Large intestine (tissue), 3 donors: Measurements from ENCODE around the gene OR1F1. TPM values are rescaled to one million over a fixed set of nuclear protein-coding genes. Genes with fewer than 3 reads are reported as not detected.

Experiments used
- DNase-seq, 2 donors: peaks; one replicate each; pipeline versions ENCODE4 v3.0.0 to v3.0.0-alpha.2; 2013
- H3K27ac ChIP-seq: one replicate; pipeline ENCODE4 v1.5.1; 2013; ENCODE audit warnings: low read length
- H3K27me3 ChIP-seq: 2 replicates; pipeline ENCODE4 v1.6.1; 2013; ENCODE audit warnings: low read length; ENCODE audit not compliant: control insufficient read depth, insufficient read depth
- H3K36me3 ChIP-seq: 2 replicates; pipeline ENCODE4 v1.6.1; 2013; ENCODE audit warnings: low read length; ENCODE audit not compliant: control insufficient read depth, insufficient read depth
- H3K4me1 ChIP-seq: one replicate; pipeline ENCODE4 v1.6.1; 2013; ENCODE audit warnings: low read length; ENCODE audit not compliant: control insufficient read depth, insufficient read depth
- H3K4me3 ChIP-seq: one replicate; pipeline ENCODE4 v1.5.1; 2013; ENCODE audit warnings: low read length
- H3K9me3 ChIP-seq: one replicate; pipeline ENCODE4 v1.6.1; 2013; ENCODE audit warnings: mild to moderate bottlenecking, low read depth, low read length, moderate library complexity; ENCODE audit not compliant: control insufficient read depth
- WGBS: methylation state at CpG from one replicate; pipeline ENCODE4 v1.1.5; 2013; ENCODE audit warnings: low lambda C conversion rate; ENCODE audit not compliant: insufficient coverage; 5-methylcytosine and 5-hydroxymethylcytosine counted together
- polyA plus RNA-seq: library from polyadenylated mRNA; unstranded; fragments of 120-200 nt; gene quantifications from one replicate; pipeline ENCODE4 v1.2.1, GENCODE V29; 2013

OR1F1 gene
- polyA plus RNA-seq, 1 donor: not detected

- peaks cover 35% of the 10 kb centered on the region for H3K36me3 ChIP-seq
- H3K27ac ChIP-seq: peak overlapping the region; percentile 87
- WGBS: no CpG with 5 or more reads among the region's 18 CpGs
- H3K27me3 ChIP-seq: no peaks in the 10 kb centered on the region
- H3K9me3 ChIP-seq: peaks cover 8% of the 10 kb centered on the region
- no peak for DNase-seq
- H3K4me3 ChIP-seq: peak overlapping the region; percentile 73
- H3K4me1 ChIP-seq: peaks cover 5% of the 10 kb centered on the region
These were observed 46.5 kb downstream of the OR1F1 start for GRCh38 chr16:3234543-3234856.

GRCh38 chr16:3234857-3235561, 47.0 kb downstream of the OR1F1 start, which contains the start of gene ZNF200:
Gene ZNF200, minus strand, starts transcription at chr16:3235158. Its CDS starts 1,403 bp downstream, at chr16:3233755.
- DNase-seq: peak; percentile 95 to 98
- WGBS: no CpG with 5 or more reads among the region's 59 CpGs
- Histone ChIP-seq H3K4me3 (peak within 1 kb of the TSS; percentile 73), H3K4me1 (peaks cover 5% of the 10 kb centered on the region), H3K36me3 (peaks cover 31% of the 10 kb centered on the region), H3K9me3 (peaks cover 3% of the 10 kb centered on the region), H3K27ac (peak within 1 kb of the TSS; percentile 87), H3K27me3 (no peaks in the 10 kb centered on the region)

DNA sequence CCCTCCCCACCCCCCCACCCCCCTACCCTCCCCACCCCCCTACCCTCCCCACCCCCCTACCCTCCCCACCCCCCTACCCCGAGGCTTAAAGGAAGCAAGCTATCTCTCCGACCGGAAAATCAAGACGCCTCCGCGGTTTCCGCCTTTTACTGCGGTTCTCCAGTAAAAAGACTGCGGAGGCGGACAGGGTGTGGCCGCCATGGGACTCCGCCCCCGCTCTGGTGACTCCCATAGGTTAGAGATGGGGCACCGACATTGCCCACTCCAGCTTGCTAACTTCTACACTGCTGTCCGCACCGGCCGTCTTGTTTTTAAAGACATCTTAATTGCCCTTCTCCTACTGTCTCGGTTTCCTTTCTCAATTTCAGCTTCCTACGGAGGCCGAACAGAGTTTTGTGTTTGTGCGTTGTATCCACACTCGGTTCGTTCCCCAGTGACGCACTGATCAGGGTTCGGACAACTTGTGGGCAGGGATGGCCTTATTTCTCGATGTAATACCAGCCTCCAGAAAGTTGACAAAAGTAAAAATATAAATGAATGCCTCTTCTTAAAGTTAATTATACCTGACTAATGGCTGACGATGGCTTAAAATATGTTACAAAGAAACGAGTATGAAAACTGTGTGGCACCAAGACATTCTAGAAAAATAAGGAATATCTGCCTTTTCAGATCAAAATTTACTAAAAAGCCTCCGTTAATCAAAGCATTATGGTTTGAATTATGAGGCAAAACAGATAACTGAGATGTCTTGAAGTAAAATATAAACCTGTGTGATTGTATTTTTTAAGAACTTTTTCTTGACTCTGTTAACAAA, 48.1 kb downstream of the OR1F1 start:
- H3K27me3 ChIP-seq: no peaks in the 10 kb centered on the region
- no peak for DNase-seq
- H3K36me3 ChIP-seq: peaks cover 22% of the 10 kb centered on the region
- 89% methylated on average over 13 of the region's 29 CpGs for WGBS
- no peak overlapping the region for H3K27ac ChIP-seq
- no peak overlapping the region for H3K4me3 ChIP-seq
- H3K9me3 ChIP-seq: peaks cover 2% of the 10 kb centered on the region
- H3K4me1 ChIP-seq: peaks cover 5% of the 10 kb centered on the region

GRCh38 chr16:3241761-3242160, 53.8 kb downstream of the OR1F1 start:
- no peaks in the 10 kb centered on the region for H3K4me1 ChIP-seq
- no peaks in the 10 kb centered on the region for H3K36me3 ChIP-seq
- H3K4me3 ChIP-seq: no peak overlapping the region
- DNase-seq: no peak
- no peaks in the 10 kb centered on the region for H3K9me3 ChIP-seq
- WGBS: no CpG with 5 or more reads among the region's 5 CpGs
- H3K27ac ChIP-seq: no peak overlapping the region
- H3K27me3 ChIP-seq: no peaks in the 10 kb centered on the region

- Histone ChIP-seq H3K27ac (no peak overlapping the region), H3K4me3 (no peak overlapping the region), H3K9me3 (no peaks in the 10 kb centered on the region), H3K4me1 (no peaks in the 10 kb centered on the region), H3K36me3 (no peaks in the 10 kb centered on the region), H3K27me3 (no peaks in the 10 kb centered on the region)
- no CpG with 5 or more reads among the region's 11 CpGs for WGBS
- no peak for DNase-seq
These were observed 54.7 kb downstream of the OR1F1 start for GRCh38 chr16:3242709-3243108.

DNA sequence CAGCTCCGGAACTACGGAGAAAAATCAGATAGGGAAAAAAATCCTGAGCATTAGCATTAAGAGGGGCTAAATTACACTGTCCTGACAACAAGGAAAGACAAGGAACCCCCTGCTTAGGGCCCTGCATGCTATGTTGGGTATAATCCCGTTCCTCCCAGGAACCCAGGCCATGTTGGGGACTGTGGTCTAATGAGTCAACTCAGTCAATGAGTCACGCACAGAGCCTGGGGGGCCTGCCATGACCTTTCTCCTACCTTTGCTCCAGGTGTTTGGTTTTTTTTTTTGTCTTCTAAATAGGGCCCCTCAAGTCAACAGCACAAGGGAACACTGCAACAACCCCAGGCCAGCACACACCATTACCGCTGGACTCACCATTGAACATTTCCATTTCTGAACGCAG, 55.9 kb downstream of the OR1F1 start:
- Histone ChIP-seq H3K4me1 (no peaks in the 10 kb centered on the region), H3K27ac (no peak overlapping the region), H3K36me3 (no peaks in the 10 kb centered on the region), H3K27me3 (no peaks in the 10 kb centered on the region), H3K9me3 (no peaks in the 10 kb centered on the region), H3K4me3 (no peak overlapping the region)
- DNase-seq: no peak
- WGBS: 100% methylated on average over 1 of the region's 6 CpGs

DNA sequence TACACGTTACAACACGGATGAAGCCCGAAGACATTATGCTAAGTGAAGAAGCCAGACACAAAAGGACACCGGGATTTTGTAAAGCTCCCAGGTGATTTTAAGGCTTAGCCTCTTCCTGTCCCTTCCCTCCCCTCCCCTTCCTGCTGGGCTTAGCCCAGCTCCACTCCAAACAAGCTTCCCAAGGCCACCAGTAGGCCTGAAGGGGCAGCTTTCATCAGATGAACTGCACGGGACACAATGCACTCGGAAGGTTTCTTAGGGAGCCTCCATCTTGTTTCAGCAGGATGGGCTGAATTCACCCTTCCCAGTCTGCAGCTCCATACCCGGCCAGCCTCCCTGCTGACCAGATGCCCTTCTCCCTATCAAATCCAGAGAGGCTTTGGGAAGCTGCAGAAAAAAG, 58.0 kb downstream of the OR1F1 start:
- no peak for DNase-seq
- Histone ChIP-seq H3K9me3 (no peaks in the 10 kb centered on the region), H3K4me1 (no peaks in the 10 kb centered on the region), H3K4me3 (no peak overlapping the region), H3K36me3 (no peaks in the 10 kb centered on the region), H3K27ac (no peak overlapping the region), H3K27me3 (no peaks in the 10 kb centered on the region)
- WGBS: 80% methylated on average over 1 of the region's 7 CpGs

- Histone ChIP-seq H3K27me3 (no peaks in the 10 kb centered on the region), H3K4me3 (no peak overlapping the region), H3K36me3 (no peaks in the 10 kb centered on the region), H3K4me1 (no peaks in the 10 kb centered on the region), H3K9me3 (no peaks in the 10 kb centered on the region), H3K27ac (no peak overlapping the region)
- WGBS: no CpG with 5 or more reads among the region's 10 CpGs
- no peak for DNase-seq
These were observed 58.9 kb downstream of the OR1F1 start for GRCh38 chr16:3246876-3247275.

- no peaks in the 10 kb centered on the region for H3K4me1 ChIP-seq
- no peaks in the 10 kb centered on the region for H3K27me3 ChIP-seq
- no CpG with 5 or more reads among the region's 5 CpGs for WGBS
- no peak overlapping the region for H3K27ac ChIP-seq
- no peak overlapping the region for H3K4me3 ChIP-seq
- H3K36me3 ChIP-seq: no peaks in the 10 kb centered on the region
- H3K9me3 ChIP-seq: no peaks in the 10 kb centered on the region
- DNase-seq: no peak
These were observed 60.6 kb downstream of the OR1F1 start for GRCh38 chr16:3248596-3248995.

DNA sequence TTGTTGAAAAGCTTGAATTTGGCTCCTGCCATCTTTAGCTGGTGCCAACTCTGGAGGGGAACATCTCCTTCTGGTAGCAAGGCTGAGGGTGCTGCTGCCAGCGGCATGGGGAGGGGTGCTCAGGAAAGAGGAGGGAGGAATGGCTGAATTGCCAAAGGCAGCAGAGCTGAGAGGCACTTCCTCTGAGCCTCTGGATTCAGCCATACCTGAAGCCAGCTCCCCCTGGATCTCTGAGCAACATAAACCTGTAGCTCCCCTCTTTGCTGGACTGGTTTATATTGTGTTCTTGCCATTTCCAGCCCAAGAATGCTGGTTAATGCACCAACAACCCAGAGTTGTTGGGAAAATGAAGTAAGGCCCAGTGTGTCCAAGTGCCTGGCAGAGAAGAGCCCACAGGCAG, 61.0 kb downstream of the OR1F1 start:
- H3K9me3 ChIP-seq: no peaks in the 10 kb centered on the region
- WGBS: no CpG with 5 or more reads among the region's 1 CpG
- no peak for DNase-seq
- no peaks in the 10 kb centered on the region for H3K27me3 ChIP-seq
- H3K27ac ChIP-seq: no peak overlapping the region
- H3K4me3 ChIP-seq: no peak overlapping the region
- no peaks in the 10 kb centered on the region for H3K4me1 ChIP-seq
- H3K36me3 ChIP-seq: no peaks in the 10 kb centered on the region
